GM21529 (cell line): ENCODE data around the gene TCEA3.

Source experiments
- ATAC-seq: cut with Tn5 transposase; IDR thresholded peaks from one replicate; pipeline ENCODE4 v1.9.1; 2021; ENCODE audit not compliant: unreplicated experiment

Gene TCEA3

GRCh38 chr1:23369335-23370013 lies 55.1 kb downstream of the TCEA3 start, which contains the start of gene ZNF436:
TSS of gene ZNF436 (minus strand) at chr1:23369836. CDS start at chr1:23368005, 1,831 bp downstream.
- ATAC-seq: no peak

GRCh38 chr1:23368562-23369334 lies 55.8 kb downstream of the TCEA3 start:
- ATAC-seq: peak; percentile 61

GRCh38 chr1:23367791-23368561 lies 56.6 kb downstream of the TCEA3 start:
- peak; percentile 86 for ATAC-seq

- ATAC-seq: no peak
Measured at GRCh38 chr1:23367451-23367790, 57.1 kb downstream of the TCEA3 start.

GRCh38 chr1:23366598-23366997 lies 58.0 kb downstream of the TCEA3 start:
- no peak for ATAC-seq

GRCh38 chr1:23366146-23366545 lies 58.4 kb downstream of the TCEA3 start:
- no peak for ATAC-seq

GRCh38 chr1:23362218-23362713 lies 62.3 kb downstream of the TCEA3 start:
- no peak for ATAC-seq

GRCh38 chr1:23358310-23358875 lies 66.2 kb downstream of the TCEA3 start:
- ATAC-seq: no peak

GRCh38 chr1:23357138-23357908 lies 67.2 kb downstream of the TCEA3 start:
- ATAC-seq: no peak

- ATAC-seq: no peak
Measured at GRCh38 chr1:23356471-23357137, 67.9 kb downstream of the TCEA3 start.

GRCh38 chr1:23354245-23354644 lies 70.3 kb downstream of the TCEA3 start:
- ATAC-seq: no peak

GRCh38 chr1:23352096-23352695 lies 72.4 kb downstream of the TCEA3 start:
- no peak for ATAC-seq

- no peak for ATAC-seq
Measured at GRCh38 chr1:23345920-23346319, 78.6 kb downstream of the TCEA3 start.

- ATAC-seq: no peak
Measured at GRCh38 chr1:23344987-23345472, 79.5 kb downstream of the TCEA3 start.

- ATAC-seq: peak; percentile 93
Measured at GRCh38 chr1:23344111-23344986, 80.2 kb downstream of the TCEA3 start, which contains the start of gene HNRNPR. TSS of gene HNRNPR (minus strand) at chr1:23344284. CDS start at chr1:23341008, 3,276 bp downstream.

GRCh38 chr1:23343221-23344110 lies 81.1 kb downstream of the TCEA3 start:
- no peak for ATAC-seq
